CD4-positive, alpha-beta T cell treated with Interferon gamma for 1 hour (primary cell): Measurements from ENCODE around the gene MYL12B.
"Not testable (repeated sequence)": the region's sequence is repeated elsewhere in the genome, so short reads cannot be mapped to it uniquely, and the experiment has no call there.

Experiments used
- DNase-seq: peaks from one replicate; pipeline ENCODE4 v3.0.0-alpha.2; 2020

The MYL12B gene

GRCh38 chr18:3261373-3262233 lies at the start of gene MYL12B:
TSS of gene MYL12B (plus strand) at chr18:3262133. CDS start at chr18:3272899, 10,766 bp downstream.
- DNase-seq: peak; percentile 86

DNA sequence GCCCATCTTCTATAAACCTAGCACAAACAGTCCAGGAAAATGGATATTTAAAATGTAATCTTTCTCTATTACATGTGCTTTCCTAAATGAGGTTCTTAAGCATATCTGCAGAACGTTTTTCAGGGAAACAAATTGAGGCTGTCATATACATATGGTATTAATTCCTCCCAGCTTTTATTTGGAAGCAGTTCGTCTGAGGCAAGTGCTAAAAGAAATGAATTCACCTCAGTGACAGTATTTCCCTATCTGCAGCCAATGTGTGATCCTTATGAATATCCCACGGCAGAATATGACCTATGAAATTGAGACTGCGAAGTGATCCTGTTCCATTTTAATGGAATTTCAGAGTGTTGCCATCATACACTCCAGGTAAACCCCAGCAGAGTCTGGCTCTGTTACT lies 49.3 kb upstream of the MYL12B start:
- no peak for DNase-seq

DNA sequence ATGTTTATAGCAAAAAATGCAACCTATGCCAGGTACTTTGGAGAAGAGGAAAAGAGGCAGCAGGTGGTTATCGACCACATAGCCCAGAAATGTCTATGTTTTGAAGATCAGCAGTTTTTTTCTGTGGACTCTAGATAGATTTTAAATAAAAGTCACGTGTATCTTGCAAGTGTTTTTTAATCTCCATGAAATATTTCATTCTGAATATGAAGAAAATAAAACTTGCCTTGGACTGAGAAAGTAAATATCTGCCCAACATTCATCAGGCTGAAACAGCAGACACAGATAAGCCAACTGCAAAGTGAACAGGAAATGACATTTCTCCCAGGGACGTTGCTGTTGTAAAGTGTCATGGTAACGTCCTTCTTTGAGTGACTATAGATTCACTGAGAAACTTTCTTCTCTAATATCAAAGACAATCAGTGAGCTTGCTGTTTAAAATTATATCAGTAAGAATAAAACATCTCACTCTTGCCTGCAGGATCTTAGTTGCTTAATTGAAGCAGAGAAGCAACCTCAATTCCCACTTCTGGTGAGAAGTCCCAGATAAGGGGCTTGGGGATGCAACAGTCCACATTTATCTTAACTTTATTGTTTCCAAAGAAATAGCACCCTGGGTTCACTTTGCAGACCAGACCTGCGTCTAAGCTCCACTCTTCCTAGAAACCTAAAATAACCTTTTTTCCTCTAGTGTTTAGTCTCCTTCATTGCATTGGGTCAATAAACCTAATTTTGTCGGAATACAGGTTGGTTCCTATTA lies 48.5 kb upstream of the MYL12B start:
- DNase-seq: no peak

DNA sequence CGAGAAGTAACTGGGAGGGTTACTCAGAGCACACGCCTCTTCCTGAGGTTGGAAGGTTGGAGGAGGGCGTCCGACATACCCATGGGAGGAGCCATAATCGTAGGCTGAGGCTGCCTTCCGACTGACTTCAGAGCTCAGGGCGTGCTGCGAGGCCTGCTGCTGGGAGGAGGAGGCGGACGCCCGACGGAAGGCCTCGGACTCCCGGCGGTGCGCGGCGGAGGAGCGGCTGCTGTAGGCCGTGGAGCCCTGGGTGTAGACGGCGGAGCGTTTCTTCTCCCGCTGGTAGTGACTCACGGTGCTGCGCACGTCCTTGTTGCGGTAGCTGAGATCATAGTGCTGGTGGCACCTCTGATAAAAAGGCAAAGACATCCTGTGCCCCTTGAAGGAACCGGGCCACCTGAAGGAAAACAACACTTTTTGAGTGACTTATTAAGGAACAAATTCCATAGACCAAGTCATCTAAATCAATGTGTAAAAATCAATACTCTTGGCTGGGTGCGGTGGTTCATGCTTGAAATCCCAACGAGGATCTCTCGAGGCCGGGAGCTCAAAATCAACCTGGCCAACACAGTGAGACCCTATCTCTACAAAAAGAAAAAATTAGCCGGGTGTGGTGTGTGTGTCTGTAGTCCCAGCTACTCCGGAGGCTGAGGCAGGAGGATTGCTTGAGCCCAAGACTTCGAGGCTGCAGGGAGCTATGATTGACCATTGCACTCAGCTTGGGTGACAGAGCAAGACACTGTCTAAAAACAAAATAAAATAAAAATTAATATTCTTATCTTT lies 46.9 kb upstream of the MYL12B start:
- DNase-seq: no peak

DNA sequence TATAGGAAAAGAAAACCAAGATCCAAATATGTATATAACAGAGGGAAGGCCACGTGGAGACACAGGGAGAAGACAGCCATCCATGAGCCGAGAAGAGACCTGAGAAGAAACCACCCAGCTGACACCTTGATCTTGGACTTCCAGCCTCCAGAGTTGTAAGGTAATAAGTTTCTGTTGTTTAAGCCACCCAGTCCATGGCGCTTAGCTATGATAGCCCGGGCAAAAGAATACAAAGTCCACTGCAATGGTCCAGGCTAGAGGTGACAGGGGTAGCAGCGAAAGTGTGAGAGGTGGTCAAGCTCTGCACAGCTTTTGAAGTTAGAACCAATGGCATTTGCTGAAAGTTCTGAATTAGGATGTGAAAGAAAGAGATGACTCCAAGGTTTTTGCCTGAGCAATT lies 44.9 kb upstream of the MYL12B start:
- DNase-seq: no peak

DNA sequence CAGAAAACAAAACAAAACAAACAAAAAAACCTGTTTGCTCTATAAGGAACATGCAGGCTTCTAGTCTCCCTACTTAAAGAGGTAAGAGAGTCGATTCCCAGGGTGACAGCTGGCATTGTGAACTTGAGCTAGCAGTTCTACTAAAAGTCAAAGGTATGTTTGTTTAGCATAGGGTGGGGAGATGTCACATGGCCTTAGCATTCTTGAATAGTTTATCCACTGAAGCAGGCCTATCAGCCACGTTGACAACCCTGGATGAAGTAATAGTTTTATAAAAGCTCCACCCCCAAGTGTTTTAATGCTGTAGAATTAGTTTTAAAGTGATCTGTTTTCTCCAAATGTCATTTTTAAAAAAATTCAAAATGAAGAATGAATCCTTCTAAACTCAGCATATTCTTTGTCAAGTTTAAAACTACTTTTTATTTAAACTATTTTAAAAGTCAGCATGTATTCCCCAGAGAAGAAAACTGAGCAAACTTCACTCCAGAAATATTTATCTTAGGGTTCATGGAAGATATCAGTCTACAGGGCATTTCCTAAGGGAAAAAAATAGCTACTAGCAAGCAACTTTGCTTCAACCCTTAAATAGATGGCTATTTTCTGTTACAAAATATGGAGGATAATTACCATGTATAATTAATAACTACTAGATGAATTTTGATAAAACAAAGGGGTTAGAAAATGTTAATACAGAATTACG lies 43.8 kb upstream of the MYL12B start:
- no peak for DNase-seq

DNA sequence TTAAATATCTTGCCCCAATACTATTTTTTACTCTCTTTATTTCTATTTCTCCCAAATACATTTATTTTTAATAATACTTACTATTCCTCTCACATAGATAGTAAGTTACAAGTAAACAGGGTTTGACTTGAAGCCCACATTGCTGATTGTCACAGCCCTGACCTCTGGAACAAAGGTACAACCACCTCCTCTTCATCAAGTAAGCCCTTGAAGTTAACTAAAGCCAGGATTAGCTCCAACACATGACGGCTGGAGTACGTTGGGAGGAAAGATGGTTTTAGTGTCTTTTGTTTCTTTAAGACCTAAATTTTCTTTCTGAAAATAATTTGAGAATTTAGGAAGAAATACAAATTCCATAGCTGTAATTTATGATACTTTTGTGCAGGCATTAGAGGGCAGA lies 43.1 kb upstream of the MYL12B start:
- no peak for DNase-seq

GRCh38 chr18:3219241-3219630 lies 42.7 kb upstream of the MYL12B start:
- DNase-seq: no peak

- no peak for DNase-seq
These were observed 42.1 kb upstream of the MYL12B start, which contains the start of gene MYOM1 for GRCh38 chr18:3219631-3220335. TSS of gene MYOM1 (minus strand) at chr18:3219968. CDS start at chr18:3215223, 4,745 bp downstream.

DNA sequence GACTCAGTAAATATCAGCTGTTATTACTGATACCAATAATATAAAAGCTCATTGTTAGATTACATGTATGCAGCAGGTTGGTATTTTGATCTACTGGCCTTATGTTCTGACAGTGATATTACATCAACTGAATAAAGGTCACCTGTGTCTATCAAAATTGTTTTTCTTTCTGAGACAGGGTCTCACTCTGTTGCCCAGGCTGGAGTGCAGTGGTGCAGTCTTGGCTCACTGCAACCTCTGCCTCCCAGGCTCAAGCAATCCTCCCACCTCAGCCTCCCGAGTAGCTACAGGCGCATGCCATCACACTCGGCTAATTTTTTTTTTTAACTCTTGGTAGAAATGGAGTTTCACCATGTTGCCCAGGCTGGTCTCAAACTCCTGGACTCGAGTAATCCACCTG lies 41.1 kb upstream of the MYL12B start:
- DNase-seq: not testable (repeated sequence)

DNA sequence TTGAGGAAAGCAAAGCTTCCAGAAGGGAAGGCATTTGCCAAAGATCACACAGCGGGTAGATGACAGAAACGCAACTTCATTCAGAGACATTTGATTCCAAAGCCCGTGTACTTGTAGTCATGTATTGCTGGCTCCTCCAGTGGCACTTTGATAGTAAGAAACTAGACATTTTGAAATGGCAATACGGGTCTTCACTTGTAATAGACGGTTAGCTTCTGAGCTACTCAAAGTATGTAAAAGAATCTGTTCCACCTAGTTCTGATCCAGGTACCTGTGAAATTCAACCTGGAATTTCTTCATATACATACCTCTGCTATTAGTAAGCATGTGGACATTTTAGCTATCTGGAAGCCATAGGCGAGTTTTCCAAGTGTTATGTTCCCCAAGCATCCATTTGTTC lies 40.4 kb upstream of the MYL12B start:
- DNase-seq: no peak

DNA sequence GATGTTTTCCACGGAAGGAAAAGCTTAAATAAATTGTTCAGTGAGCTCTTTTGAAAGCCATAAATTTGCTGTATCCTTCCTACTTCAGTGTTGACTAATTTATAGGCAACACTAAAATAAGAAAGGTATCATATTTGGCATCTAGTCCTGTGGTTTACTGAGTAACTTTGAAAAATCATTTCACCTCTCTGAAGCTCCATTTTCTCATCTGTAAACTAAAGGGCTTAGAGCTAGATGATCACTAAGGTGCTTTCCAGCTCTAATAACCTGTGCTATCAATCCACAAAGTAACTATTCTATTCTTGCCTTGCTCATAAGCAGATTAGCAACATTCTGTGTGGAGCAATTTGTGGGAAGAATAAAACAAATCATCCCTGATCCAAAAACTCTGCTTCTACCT lies 38.6 kb upstream of the MYL12B start:
- DNase-seq: no peak

DNA sequence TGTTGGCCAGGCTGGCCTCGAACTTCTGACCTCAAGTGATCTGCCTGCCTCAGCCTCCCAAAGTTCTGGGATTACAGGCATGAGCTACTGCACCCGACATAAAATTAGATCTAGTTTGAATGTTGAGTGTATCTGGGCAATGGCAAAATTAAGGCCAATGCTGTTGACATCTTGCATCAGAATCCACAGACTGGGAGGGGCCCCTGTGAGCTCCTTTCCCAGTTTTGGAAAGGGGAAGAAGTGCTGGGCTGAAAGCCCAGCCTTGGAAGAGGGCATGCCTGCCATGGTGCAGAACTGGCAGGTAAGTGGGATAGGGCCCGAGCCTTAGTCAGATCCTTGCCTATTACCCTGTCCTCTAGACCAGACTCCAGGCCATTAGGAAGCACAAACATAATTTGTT lies 37.7 kb upstream of the MYL12B start:
- DNase-seq: no peak

- DNase-seq: no peak
These were observed 36.3 kb upstream of the MYL12B start for GRCh38 chr18:3225588-3225987.

GRCh38 chr18:3226048-3226447 lies 35.9 kb upstream of the MYL12B start:
- DNase-seq: no peak

DNA sequence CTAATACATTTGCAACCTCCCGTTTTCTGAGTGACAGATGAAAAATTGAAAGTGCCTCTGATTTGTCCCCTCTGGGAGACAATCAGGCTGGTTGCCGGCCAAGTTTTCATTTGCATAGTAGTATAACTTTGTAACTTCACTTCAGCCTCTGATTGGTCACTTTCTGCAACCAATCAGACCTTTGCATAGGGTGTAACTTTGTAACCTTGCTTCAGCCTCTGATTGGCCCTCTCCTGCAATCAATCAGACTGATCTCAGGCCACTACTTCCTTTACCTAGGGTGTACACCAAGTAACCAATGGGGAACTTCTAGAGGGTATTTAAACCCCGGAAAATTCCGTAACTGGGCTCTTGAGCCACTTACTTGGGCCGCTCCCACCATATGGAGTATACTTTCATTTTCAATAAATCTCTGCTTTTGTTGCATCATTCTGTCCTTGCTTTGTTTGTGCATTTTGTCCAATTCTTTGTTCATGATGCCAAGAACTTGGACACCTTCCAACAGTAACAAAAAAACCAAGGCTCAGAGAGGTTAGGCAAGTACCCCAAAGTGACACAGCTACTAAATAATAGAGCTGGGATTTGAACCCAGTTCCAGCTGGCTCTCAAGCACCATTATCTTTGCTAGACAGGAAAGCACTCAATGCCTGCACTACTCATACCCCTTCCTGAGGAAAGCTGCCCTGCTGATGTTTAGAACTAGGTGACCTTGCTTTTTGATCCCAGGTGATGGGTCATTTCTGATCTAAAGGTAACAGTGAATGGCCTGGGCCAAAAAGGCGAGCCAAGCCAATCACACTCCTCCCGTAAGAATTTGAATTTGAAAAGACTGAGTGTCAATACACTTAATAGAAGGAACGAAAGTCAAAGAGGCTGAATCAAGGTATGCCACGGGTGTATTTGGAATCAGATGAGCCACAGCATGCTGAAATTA lies 31.3 kb upstream of the MYL12B start:
- no peak for DNase-seq

- no peak for DNase-seq
These were observed 28.9 kb upstream of the MYL12B start for GRCh38 chr18:3233004-3233403.

GRCh38 chr18:3233433-3234168 lies 28.3 kb upstream of the MYL12B start:
- no peak for DNase-seq

GRCh38 chr18:3234457-3234856 lies 27.5 kb upstream of the MYL12B start:
- DNase-seq: no peak

GRCh38 chr18:3235846-3236245 lies 26.1 kb upstream of the MYL12B start:
- DNase-seq: no peak
